Spleen (tissue), 11 donors: ENCODE results near the gene DOCK1. TPM values are rescaled to one million over a fixed set of nuclear protein-coding genes. Genes with fewer than 3 reads are reported as not detected.

Experiments
- DNase-seq: peaks from one replicate; pipeline ENCODE4 v3.0.0-alpha.2; 2020
- H3K27ac ChIP-seq, 8 donors: fragments of 200-600 bp; sonication (generic) in 7 of 8; 1 replicate in 4 of 8; 2 replicates in 4 of 8; pipeline versions ENCODE4 v1.5.0 to v1.8.0; 2016 to 2021; ENCODE audit warnings: inconsistent platforms in 4 of 8, mild to moderate bottlenecking in 4 of 8, moderate library complexity in 1 of 8
- H3K27me3 ChIP-seq, 7 donors: fragments of 200-600 bp; sonication (generic) in 6 of 7; replicated peaks in 1 of 7; 1 replicate in 4 of 7; 2 replicates in 3 of 7; pipeline versions ENCODE4 v1.5.0 to v1.8.0; 2016 to 2021; ENCODE audit warnings: inconsistent platforms in 3 of 7, mild to moderate bottlenecking in 1 of 7
- H3K36me3 ChIP-seq, 6 donors: fragments of 200-600 bp; sonication (generic) in 5 of 6; 1 replicate in 4 of 6; 2 replicates in 2 of 6; pipeline versions ENCODE4 v1.5.0 to v1.8.0; 2016 to 2021; ENCODE audit warnings: inconsistent platforms in 2 of 6
- H3K4me1 ChIP-seq, 6 donors: fragments of 200-600 bp; sonication (generic) in 5 of 6; 1 replicate in 3 of 6; 2 replicates in 3 of 6; pipeline versions ENCODE4 v1.5.0 to v1.8.0; 2016 to 2021; ENCODE audit warnings: inconsistent platforms in 3 of 6
- H3K4me3 ChIP-seq, 8 donors: fragments of 200-600 bp; sonication (generic) in 7 of 8; 1 replicate in 4 of 8; 2 replicates in 4 of 8; pipeline versions ENCODE4 v1.5.0 to v1.8.0; 2016 to 2021; ENCODE audit warnings: inconsistent platforms in 4 of 8, mild to moderate bottlenecking in 4 of 8, moderate library complexity in 2 of 8
- H3K9me3 ChIP-seq, 8 donors: fragments of 200-600 bp; sonication (generic) in 7 of 8; 1 replicate in 4 of 8; 2 replicates in 4 of 8; pipeline versions ENCODE4 v1.5.0 to v1.8.0; 2016 to 2021; ENCODE audit warnings: inconsistent platforms in 4 of 8
- POLR2A ChIP-seq, 3 donors: fragments of 450-650 bp; IDR thresholded peaks; one replicate each; pipeline ENCODE4 v1.5.1; 2017; ENCODE audit warnings: antibody characterized with exemption in 3 of 3, mild to moderate bottlenecking in 1 of 3
- POLR2AphosphoS5 ChIP-seq, 3 donors: sonication (generic); formaldehyde crosslinking; IDR thresholded peaks; one replicate each; pipeline ENCODE4 v1.5.1; 2017; ENCODE audit warnings: antibody characterized with exemption in 3 of 3
- WGBS, 5 donors: extraction: QIAGEN DNeasy Blood & Tissue Kit in 3 of 5; methylation state at CpG; one replicate each; pipeline versions ENCODE4 v1.1.5 to v1.1.7; 2013 to 2018; 5-methylcytosine and 5-hydroxymethylcytosine counted together
- intact Hi-C: fragments of 100-400 bp; cut with DNase I; formaldehyde crosslinking; loops from one replicate; pipeline ENCODE4 v1.15.0; 2023; ENCODE audit warnings: low total_unique reads
- polyA plus RNA-seq, 3 donors: library from polyadenylated mRNA; stranded (reverse); fragments of 200-250 nt; gene quantifications; one replicate each; pipeline ENCODE4 v1.2.1, GENCODE V29; 2013
- total RNA-seq, 7 donors: library from RNA; depleted of rRNA in 3 of 7; stranded (reverse); fragments of >200 nt in 3 of 7; fragmentation: NEBNext Ultra II Directional in 4 of 7; extraction: Animal tissue kit (Norgen Biotek cat#: 25700) in 4 of 7; gene quantifications; one replicate each; pipeline versions ENCODE4 v1.1.0 to v1.2.1, GENCODE V29; 2016 to 2021
- TF ChIP-seq, protein P1 (sequence below), 11 experiments: fragments of 200-600 bp in 7 of 11; fragments of 450-650 bp in 4 of 11; sonication (generic) in 4 of 11; IDR thresholded peaks in 8 of 11; conservative IDR thresholded peaks in 3 of 11; 1 replicate in 7 of 11; 2 replicates in 4 of 11; pipeline versions ENCODE4 v1.4.0 to v1.8.0; 2016 to 2021; ENCODE audit warnings: antibody characterized with exemption in 11 of 11, inconsistent platforms in 4 of 11, mild to moderate bottlenecking in 1 of 11
- donor health status: healthy with polysubstance abuse.
- donor health status: DM: no; HTN: no; CAD: no; lungs with moderate emphysema.
- donor health status: DM: no; HTN: no; CAD: no.
- donor health status: Bipolar disorder and iron deficiency.
- donor health status: healthy.
- donor health status: DM: no; HTN: no; CAD: no.
- donor health status: DM: yes; HTN: yes; CAD: no.

Gene DOCK1
- total and polyA plus RNA-seq, 10 donors, result 2.2 to 40.5 (median 25.1) TPM

- Histone ChIP-seq H3K4me3 (no peak overlapping the region), H3K36me3 (no peaks in the 10 kb centered on the region), H3K27me3 (no peaks in the 10 kb centered on the region), H3K27ac (no peak overlapping the region), H3K9me3 (no peaks in the 10 kb centered on the region), H3K4me1 (peaks cover 0 to 11% (median 0%) of the 10 kb centered on the region in 6 donors)
- intact Hi-C loops, result no loop called here
- WGBS, 5 donors, result 55 to 78% (median 67%) methylated on average over 9 of the region's 9 CpGs
- TF ChIP-seq, protein P1, sequence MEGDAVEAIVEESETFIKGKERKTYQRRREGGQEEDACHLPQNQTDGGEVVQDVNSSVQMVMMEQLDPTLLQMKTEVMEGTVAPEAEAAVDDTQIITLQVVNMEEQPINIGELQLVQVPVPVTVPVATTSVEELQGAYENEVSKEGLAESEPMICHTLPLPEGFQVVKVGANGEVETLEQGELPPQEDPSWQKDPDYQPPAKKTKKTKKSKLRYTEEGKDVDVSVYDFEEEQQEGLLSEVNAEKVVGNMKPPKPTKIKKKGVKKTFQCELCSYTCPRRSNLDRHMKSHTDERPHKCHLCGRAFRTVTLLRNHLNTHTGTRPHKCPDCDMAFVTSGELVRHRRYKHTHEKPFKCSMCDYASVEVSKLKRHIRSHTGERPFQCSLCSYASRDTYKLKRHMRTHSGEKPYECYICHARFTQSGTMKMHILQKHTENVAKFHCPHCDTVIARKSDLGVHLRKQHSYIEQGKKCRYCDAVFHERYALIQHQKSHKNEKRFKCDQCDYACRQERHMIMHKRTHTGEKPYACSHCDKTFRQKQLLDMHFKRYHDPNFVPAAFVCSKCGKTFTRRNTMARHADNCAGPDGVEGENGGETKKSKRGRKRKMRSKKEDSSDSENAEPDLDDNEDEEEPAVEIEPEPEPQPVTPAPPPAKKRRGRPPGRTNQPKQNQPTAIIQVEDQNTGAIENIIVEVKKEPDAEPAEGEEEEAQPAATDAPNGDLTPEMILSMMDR (IDR thresholded peaks at IDR 0.05 in 8 of 11, conservative IDR thresholded peaks at IDR 0.05 in 3 of 11), result no peak
- no peak for TF ChIP-seq POLR2A (IDR thresholded peaks at IDR 0.05)
- no peak for TF ChIP-seq POLR2AphosphoS5 (IDR thresholded peaks at IDR 0.05)
- DNase-seq, result no peak
Observed at GRCh38 chr10:127013211-127013656, 108.0 kb downstream of the DOCK1 start.

GRCh38 chr10:127013691-127014473 lies 108.7 kb downstream of the DOCK1 start:
- H3K36me3 ChIP-seq, result peaks cover 0 to 5% (median 0%) of the 10 kb centered on the region in 6 donors
- WGBS, 5 donors, result 76 to 95% (median 86%) methylated on average over 4 to 9 of the region's 9 CpGs
- DNase-seq, result no peak
- no peaks in the 10 kb centered on the region for H3K27me3 ChIP-seq
- H3K9me3 ChIP-seq, result no peaks in the 10 kb centered on the region
- H3K4me3 ChIP-seq, result no peak overlapping the region
- H3K27ac ChIP-seq, result no peak overlapping the region
- H3K4me1 ChIP-seq, result peaks cover 0 to 11% (median 0%) of the 10 kb centered on the region in 6 donors
- TF ChIP-seq POLR2AphosphoS5 (IDR thresholded peaks at IDR 0.05), result no peak
- no peak for TF ChIP-seq POLR2A (IDR thresholded peaks at IDR 0.05)
- TF ChIP-seq, protein P1 (IDR thresholded peaks at IDR 0.05 in 8 of 11, conservative IDR thresholded peaks at IDR 0.05 in 3 of 11), result no peak
- intact Hi-C loops, result no loop called here

DNA sequence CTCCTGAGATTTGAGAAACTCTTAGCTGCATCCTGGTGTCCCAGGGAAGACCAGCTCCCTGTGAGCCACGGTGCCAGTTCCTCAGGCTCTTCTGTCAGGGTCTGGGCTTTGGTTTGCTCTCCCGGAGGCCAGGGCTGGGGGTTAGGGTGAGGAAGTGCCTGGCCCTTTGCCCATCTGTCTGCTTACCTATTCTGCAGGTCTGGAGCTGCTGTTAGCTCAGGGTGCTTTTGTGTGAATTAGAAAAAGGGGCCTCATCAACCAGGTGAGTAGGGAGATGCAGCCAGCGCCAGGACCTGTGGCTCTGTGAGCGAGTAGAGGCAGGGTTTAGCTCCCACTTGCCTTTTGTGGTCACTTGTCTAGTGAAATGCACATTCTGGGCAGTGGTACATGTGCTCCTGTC lies 109.4 kb downstream of the DOCK1 start:
- TF ChIP-seq POLR2A (IDR thresholded peaks at IDR 0.05) (no peak), POLR2AphosphoS5 (IDR thresholded peaks at IDR 0.05) (no peak)
- TF ChIP-seq, protein P1 (IDR thresholded peaks at IDR 0.05 in 8 of 11, conservative IDR thresholded peaks at IDR 0.05 in 3 of 11), result no peak
- intact Hi-C loops, result no loop called here

GRCh38 chr10:127015373-127015772 lies 110.1 kb downstream of the DOCK1 start:
- Histone ChIP-seq H3K27ac (no peak overlapping the region), H3K9me3 (no peaks in the 10 kb centered on the region), H3K4me1 (peaks cover 0 to 11% (median 0%) of the 10 kb centered on the region in 6 donors), H3K4me3 (no peak overlapping the region), H3K27me3 (no peaks in the 10 kb centered on the region), H3K36me3 (peaks cover 0 to 8% (median 0%) of the 10 kb centered on the region in 6 donors)
- intact Hi-C loops, result no loop called here
- TF ChIP-seq POLR2A (IDR thresholded peaks at IDR 0.05) (no peak), POLR2AphosphoS5 (IDR thresholded peaks at IDR 0.05) (no peak)
- TF ChIP-seq, protein P1 (IDR thresholded peaks at IDR 0.05 in 8 of 11, conservative IDR thresholded peaks at IDR 0.05 in 3 of 11), result no peak
- 92 to 97% (median 95%) methylated on average over 11 to 12 of the region's 12 CpGs for WGBS, 5 donors
- DNase-seq, result no peak

More for the DNA sequence above, 109.4 kb downstream of the DOCK1 start:
- Histone ChIP-seq H3K9me3 (no peaks in the 10 kb centered on the region), H3K4me1 (peaks cover 0 to 11% (median 0%) of the 10 kb centered on the region in 6 donors), H3K36me3 (peaks cover 0 to 8% (median 0%) of the 10 kb centered on the region in 6 donors), H3K27me3 (no peaks in the 10 kb centered on the region), H3K4me3 (no peak overlapping the region), H3K27ac (no peak overlapping the region)
- no peak for DNase-seq
- 78 to 91% (median 86%) methylated on average over 3 to 4 of the region's 4 CpGs for WGBS, 5 donors
